GM12801 (cell line): ENCODE measurements around the gene ATP1B3.

Source experiments
- TF ChIP-seq, protein P1 (sequence below): IDR thresholded peaks from one replicate; pipeline ENCODE4 v1.5.1; 2011; ENCODE audit warnings: control low read depth; ENCODE audit not compliant: insufficient read length; ENCODE audit errors: extremely low read depth

Gene ATP1B3

DNA sequence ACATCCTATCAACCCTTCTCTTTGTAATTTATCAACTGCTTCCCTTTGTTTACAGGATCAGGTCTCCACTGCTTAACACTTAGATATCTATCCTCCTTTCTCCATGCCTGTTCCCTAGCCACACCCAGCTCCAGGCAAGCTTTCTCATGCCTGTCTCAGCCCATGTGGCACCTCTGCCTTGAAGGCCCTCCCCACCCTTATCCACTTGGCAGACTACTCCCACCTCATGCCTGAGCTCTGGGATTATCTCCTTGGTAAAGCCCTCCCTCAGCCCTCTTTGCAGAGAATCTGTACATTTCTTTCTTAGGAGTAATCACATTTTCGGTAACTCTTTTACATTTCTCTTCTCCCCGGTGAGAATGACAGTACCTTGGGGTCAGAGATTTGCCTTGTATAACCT, 96.0 kb downstream of the ATP1B3 start:
- TF ChIP-seq, protein P1, sequence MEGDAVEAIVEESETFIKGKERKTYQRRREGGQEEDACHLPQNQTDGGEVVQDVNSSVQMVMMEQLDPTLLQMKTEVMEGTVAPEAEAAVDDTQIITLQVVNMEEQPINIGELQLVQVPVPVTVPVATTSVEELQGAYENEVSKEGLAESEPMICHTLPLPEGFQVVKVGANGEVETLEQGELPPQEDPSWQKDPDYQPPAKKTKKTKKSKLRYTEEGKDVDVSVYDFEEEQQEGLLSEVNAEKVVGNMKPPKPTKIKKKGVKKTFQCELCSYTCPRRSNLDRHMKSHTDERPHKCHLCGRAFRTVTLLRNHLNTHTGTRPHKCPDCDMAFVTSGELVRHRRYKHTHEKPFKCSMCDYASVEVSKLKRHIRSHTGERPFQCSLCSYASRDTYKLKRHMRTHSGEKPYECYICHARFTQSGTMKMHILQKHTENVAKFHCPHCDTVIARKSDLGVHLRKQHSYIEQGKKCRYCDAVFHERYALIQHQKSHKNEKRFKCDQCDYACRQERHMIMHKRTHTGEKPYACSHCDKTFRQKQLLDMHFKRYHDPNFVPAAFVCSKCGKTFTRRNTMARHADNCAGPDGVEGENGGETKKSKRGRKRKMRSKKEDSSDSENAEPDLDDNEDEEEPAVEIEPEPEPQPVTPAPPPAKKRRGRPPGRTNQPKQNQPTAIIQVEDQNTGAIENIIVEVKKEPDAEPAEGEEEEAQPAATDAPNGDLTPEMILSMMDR: no peak
